K562 (cell line): ENCODE data around the gene DKK3. TPM values are rescaled to one million over a fixed set of nuclear protein-coding genes. Genes with fewer than 3 reads are reported as not detected.
A peak's percentile ranks its signal among the peaks of the same experiment; 100 is the strongest.

Experiments used
- ATAC-seq: fragments of 200-7000 bp; cut with Tn5 transposase; 3 replicates; pipeline ENCODE4 v1.9.1; 2020; ENCODE audit warnings: moderate library complexity
- BruUV-seq: library from RNA; stranded (reverse); fragments of 400-500 nt; replicated peaks from 2 replicates; lab custom pipeline; 2021; lab: Mats Ljungman, UMichigan
- CTCF ChIA-PET: fragments of 300-600 bp; formaldehyde crosslinking; extraction: SDS; loops from one replicate; lab custom pipeline; 2021; ENCODE audit warnings: low intra/inter-chr PET ratio; lab: Yijun Ruan, JAX
- POLR2A ChIA-PET: fragments of 300-600, 350-650 bp; sonication (Branson Sonifier 250); formaldehyde crosslinking; extraction: SDS; loops from one replicate; lab custom pipeline; 2021; ENCODE audit warnings: antibody characterized with exemption, inconsistent platforms; lab: Yijun Ruan, JAX
- DNase-seq, 4 experiments: peaks; one replicate each; pipeline versions ENCODE4 v3.0.0 to v3.0.0-alpha.2; 2011 to 2018; ENCODE audit warnings: low spot score in 3 of 4, mixed read lengths in 3 of 4; ENCODE audit errors: extremely low read depth in 1 of 4
- FAIRE-seq: peaks from 2 replicates; lab custom pipeline; 2011; peaks lifted over from hg19 to GRCh38; lab: Jason Lieb, UNC
- H2AFZ ChIP-seq: 2 replicates; pipeline ENCODE4 v1.6.0; 2011; ENCODE audit warnings: low read depth, low read length, control low read depth, inconsistent platforms
- H3K27ac ChIP-seq: fragments of 200-600 bp; 3 replicates; pipeline ENCODE4 v1.8.0; 2011; ENCODE audit warnings: low read depth, mild to moderate bottlenecking, control low read depth, inconsistent platforms, low read length, moderate library complexity, mixed read lengths; ENCODE audit errors: extremely low read depth
- H3K27me3 ChIP-seq, 2 experiments: fragments of 300-600 bp in 1 of 2; 2 replicates in 1 of 2; 3 replicates in 1 of 2; pipeline versions ENCODE4 v1.6.0 to v1.8.0; 2011; ENCODE audit warnings: inconsistent platforms in 2 of 2, low read length in 2 of 2, mild to moderate bottlenecking in 1 of 2, mixed read lengths in 1 of 2, moderate library complexity in 1 of 2; ENCODE audit not compliant: control insufficient read depth in 2 of 2, insufficient read depth in 2 of 2
- H3K36me3 ChIP-seq: fragments of 300-600 bp; 3 replicates; pipeline ENCODE4 v1.8.0; 2011; ENCODE audit warnings: mild to moderate bottlenecking, low read length, inconsistent platforms; ENCODE audit not compliant: control insufficient read depth, insufficient read depth
- H3K4me1 ChIP-seq, 2 experiments: fragments of 200-600 bp in 1 of 2; replicated peaks in 1 of 2; 2 replicates in 1 of 2; 3 replicates in 1 of 2; pipeline versions ENCODE4 v1.5.1 to v1.8.0; 2011; ENCODE audit warnings: inconsistent platforms in 2 of 2, low read length in 2 of 2, mild to moderate bottlenecking in 1 of 2, mixed read lengths in 1 of 2, moderate library complexity in 1 of 2; ENCODE audit not compliant: control insufficient read depth in 2 of 2, insufficient read depth in 2 of 2
- H3K4me2 ChIP-seq: 2 replicates; pipeline ENCODE4 v1.6.1; 2011; ENCODE audit warnings: low read length, control low read depth, inconsistent platforms, mixed read lengths; ENCODE audit not compliant: insufficient read depth
- H3K4me3 ChIP-seq: fragments of 200-600 bp; sonication (generic), shearing (Covaris generic); 2 replicates; pipeline ENCODE4 v1.5.1; 2016; ENCODE audit warnings: control low read depth, inconsistent platforms
- H3K79me2 ChIP-seq: fragments of 200-600 bp; 3 replicates; pipeline ENCODE4 v1.8.0; 2011; ENCODE audit warnings: low read length, inconsistent platforms; ENCODE audit not compliant: control insufficient read depth, insufficient read depth
- H3K9ac ChIP-seq, 2 experiments: 2 replicates each; pipeline versions ENCODE4 v1.6.0 to v1.6.1; 2011; ENCODE audit warnings: low read depth in 2 of 2, low read length in 2 of 2, control low read depth in 1 of 2, inconsistent platforms in 1 of 2, mild to moderate bottlenecking in 1 of 2, mixed read lengths in 1 of 2; ENCODE audit not compliant: insufficient read depth in 1 of 2
- H3K9me1 ChIP-seq: one replicate; pipeline ENCODE4 v1.6.0; 2011; ENCODE audit warnings: inconsistent platforms, mild to moderate bottlenecking, low read length, moderate library complexity; ENCODE audit not compliant: control insufficient read depth, insufficient read depth
- H3K9me3 ChIP-seq: replicated peaks from 2 replicates; pipeline ENCODE4 v1.5.1; 2011; ENCODE audit warnings: low read depth, low read length, inconsistent platforms; ENCODE audit not compliant: control insufficient read depth, insufficient read depth
- H4K20me1 ChIP-seq: replicated peaks from 2 replicates; pipeline ENCODE4 v1.6.1; 2011; ENCODE audit warnings: low read length, inconsistent platforms, mixed read lengths; ENCODE audit not compliant: control insufficient read depth, insufficient read depth
- CBFA2T3 ChIP-seq: fragments of 450-650 bp; IDR thresholded peaks from 2 replicates; pipeline ENCODE4 v1.6.1; 2017
- EGR1 ChIP-seq: fragments of 450-650 bp; conservative IDR thresholded peaks from 2 replicates; pipeline ENCODE4 v1.6.1; 2017; ENCODE audit warnings: mild to moderate bottlenecking
- RBM25 ChIP-seq: fragments of 200-400 bp; formaldehyde crosslinking; IDR thresholded peaks from 2 replicates; pipeline ENCODE4 v1.6.1; 2018; ENCODE audit warnings: low read length, low read depth, moderate library complexity; ENCODE audit not compliant: severe bottlenecking
- TEAD1 ChIP-seq, 2 experiments: fragments of 450-650 bp in 1 of 2; sonication (generic) in 1 of 2; formaldehyde crosslinking; IDR thresholded peaks; 2 replicates each; pipeline versions ENCODE4 v1.4.0 to v1.8.0; 2020 to 2022; ENCODE audit warnings: mild to moderate bottlenecking in 2 of 2, missing genetic modification reagents in 1 of 2
- ZNF639 ChIP-seq, 2 experiments: fragments of 200-800 bp in 1 of 2; sonication (Bioruptor generic) in 1 of 2; sonication (generic) in 1 of 2; formaldehyde crosslinking in 1 of 2; IDR thresholded peaks in 1 of 2; conservative IDR thresholded peaks in 1 of 2; 2 replicates each; pipeline versions ENCODE4 v1.5.0 to v1.6.1; 2016 to 2020; ENCODE audit warnings: missing compliant biosample characterization in 1 of 2, missing genetic modification characterization in 1 of 2, missing genetic modification reagents in 1 of 2
- WGBS: fragments of 100-300 bp; shearing (Covaris generic); methylation state at CpG from one replicate; pipeline ENCODE4 v1.1.6; 2016; ENCODE audit warnings: low coverage, mixed read lengths; ENCODE audit not compliant: insufficient coverage; ENCODE audit errors: missing lambda C conversion rate; 5-methylcytosine and 5-hydroxymethylcytosine counted together
- in situ Hi-C: fragments of 300-500 bp; cut with MboI; formaldehyde crosslinking; loops from 4 replicates; pipeline ENCODE4 v1.15.0; 2018; ENCODE audit warnings: inconsistent platforms, mixed read lengths
- intact Hi-C: fragments of 100-400 bp; cut with micrococcal nuclease; formaldehyde crosslinking; loops from 2 replicates; pipeline ENCODE4 v1.14.2; 2022
- polyA plus RNA-seq, 8 experiments: library from polyadenylated mRNA; depleted of rRNA in 4 of 8; stranded (reverse) in 5 of 8; unstranded in 3 of 8; fragments of >200 nt; fragmentation: Nextera tagmentation in 2 of 8; fragmentation: Illumina TruSeq in 1 of 8; extraction: Ambion mirVana in 2 of 8; extraction: Trizol in 1 of 8; gene quantifications; 2 replicates each; pipeline versions ENCODE4 v1.2.1 to v1.2.3, GENCODE V29; 2011 to 2014; ENCODE audit warnings: inconsistent platforms in 1 of 8, missing spikeins in 1 of 8
- total RNA-seq, 7 experiments: library from RNA; depleted of rRNA in 6 of 7; stranded (reverse); fragments of >200 nt in 6 of 7; fragmentation: Illumina TruSeq in 2 of 7; extraction: Trizol in 2 of 7; gene quantifications; 2 replicates each; pipeline versions ENCODE4 v1.2.1 to v1.2.3, GENCODE V29; 2011 to 2021; ENCODE audit warnings: low replicate concordance in 1 of 7

Gene DKK3
- total and polyA plus RNA-seq, 9 of the 15 experiments (the other 6 are each of a cell fraction or from before 2014, with no cell fraction given): 0.14 to 0.85 (median 0.38) TPM; not detected in 6

- no peaks in the 10 kb centered on the region; a peak in 1 of 5 replicates for H3K4me1 ChIP-seq
- peak; percentile 84 for TF ChIP-seq EGR1
- 0 out of 2 replicates have a peak, but pooled peaks have one; percentile 3 for TF ChIP-seq CBFA2T3
- TF ChIP-seq ZNF639 (CRISPR knock-in tag; conservative IDR thresholded peaks at IDR 0.05 in 1 of 2, IDR thresholded peaks at IDR 0.05 in 1 of 2): no peak
- TF ChIP-seq RBM25: peak; percentile 70
- TF ChIP-seq TEAD1 (CRISPR knock-in tag; IDR thresholded peaks at IDR 0.05): no peak
- H3K4me3 ChIP-seq: no peak overlapping the region
- peaks cover 38 to 49% of the 10 kb centered on the region in 2 experiments for H3K27me3 ChIP-seq
- H3K36me3 ChIP-seq: no peaks in the 10 kb centered on the region
- no peak for FAIRE-seq
- WGBS: 2% methylated on average over 6 of the region's 6 CpGs
- in situ Hi-C loops: no loop called here
- no peak overlapping the region for H2AFZ ChIP-seq
- peak in 2 of 4 experiments; percentile 30 to 35 for DNase-seq
- H3K79me2 ChIP-seq: no peaks in the 10 kb centered on the region
- no peaks in the 10 kb centered on the region; the same call in 1 of the 2 replicates for H3K9me3 ChIP-seq
- H3K27ac ChIP-seq: no peak overlapping the region
- ATAC-seq: no peak
- H3K4me2 ChIP-seq: no peak overlapping the region
- ChIA-PET CTCF (no interaction called here), POLR2A (no interaction called here)
- no TSS peak for BruUV-seq
- no peak overlapping the region for H3K9ac ChIP-seq
- intact Hi-C loops: loop anchor here (5.0 kb wide), 1 partner anchor 50 kb away; no protein-coding TSS in a partner anchor
- H4K20me1 ChIP-seq: no peaks in the 10 kb centered on the region; the same call in 1 of the 2 replicates
- H3K9me1 ChIP-seq: no peaks in the 10 kb centered on the region
Measured at GRCh38 chr11:11992257-11993212, 15.9 kb downstream of the DKK3 start.
